Measurements from ENCODE around the gene KLHL29. TPM values are rescaled to one million over a fixed set of nuclear protein-coding genes. Genes with fewer than 3 reads are reported as not detected.

Gene KLHL29
- polyA plus RNA-seq, 3 donors, result 8.5 to 10.0 (median 8.8) TPM

DNA sequence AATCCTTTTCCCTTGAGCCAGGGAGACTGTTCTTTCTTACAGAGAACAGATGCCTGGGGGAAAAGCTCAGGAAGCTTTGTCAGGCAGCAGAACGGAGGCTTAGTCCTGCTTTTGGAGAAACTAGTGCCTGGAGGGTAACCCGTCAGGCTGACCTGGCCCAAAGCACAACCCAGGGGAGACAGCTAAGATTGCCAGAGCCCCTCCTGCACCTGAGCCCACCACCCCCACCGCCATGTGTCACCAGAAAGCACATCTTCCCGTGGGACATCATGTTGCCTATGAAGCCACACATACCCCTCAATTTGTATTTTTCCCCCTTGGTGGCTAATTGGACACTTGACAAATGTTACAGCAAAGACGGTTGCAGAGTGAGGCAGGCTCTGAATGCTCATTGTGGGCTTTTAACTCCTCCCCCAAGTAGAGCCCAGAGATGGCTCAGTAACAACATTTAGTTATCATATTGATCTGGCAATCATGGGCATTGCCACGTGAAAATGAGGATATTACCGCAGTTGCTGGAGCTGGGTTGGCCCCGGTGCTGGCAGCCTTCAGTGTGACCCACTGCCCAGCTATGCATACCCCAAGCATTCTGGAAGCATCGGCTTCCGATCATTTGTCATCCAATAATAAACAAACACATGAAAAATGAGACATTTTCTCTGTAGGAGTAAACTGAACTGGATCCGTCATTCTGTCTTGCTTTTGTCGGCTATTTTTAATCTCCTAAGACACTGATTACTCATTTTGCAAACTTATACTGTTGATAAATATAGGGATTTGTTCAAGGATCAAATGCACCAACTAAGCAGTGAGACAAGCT is 312.5 kb downstream of the KLHL29 start:
- no peak for DNase-seq (ENCODE audit: low read depth in 3 of 3, low spot score in 2 of 3)

DNA sequence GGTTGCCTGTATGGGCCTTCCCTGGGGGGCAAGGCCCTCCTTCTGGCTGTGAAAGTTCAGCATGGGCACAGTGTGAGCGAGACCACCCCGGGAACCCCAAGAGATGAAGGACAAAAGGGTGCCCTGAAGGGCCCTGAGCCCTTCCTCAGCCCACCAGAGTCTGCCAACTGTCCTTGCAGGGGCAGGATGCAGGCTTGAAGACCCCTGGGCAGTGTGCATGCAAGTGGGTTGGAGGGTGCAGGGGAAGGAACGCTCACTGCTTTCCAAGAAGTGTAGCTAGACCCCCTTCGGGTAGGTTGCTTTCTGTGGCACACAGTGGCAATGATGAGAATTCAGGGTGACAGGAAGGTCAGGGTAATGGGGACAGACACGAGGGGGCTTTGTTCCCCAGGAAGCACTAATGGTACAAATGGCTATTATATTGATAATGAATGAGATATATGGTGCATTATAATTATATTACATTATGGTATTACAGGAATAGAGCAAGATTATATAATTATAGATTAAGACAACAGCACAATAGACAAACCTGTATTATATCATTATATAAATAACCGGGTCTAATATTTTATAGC is 313.2 kb downstream of the KLHL29 start:
- no peak for DNase-seq (ENCODE audit: low read depth in 3 of 3, low spot score in 2 of 3)

DNA sequence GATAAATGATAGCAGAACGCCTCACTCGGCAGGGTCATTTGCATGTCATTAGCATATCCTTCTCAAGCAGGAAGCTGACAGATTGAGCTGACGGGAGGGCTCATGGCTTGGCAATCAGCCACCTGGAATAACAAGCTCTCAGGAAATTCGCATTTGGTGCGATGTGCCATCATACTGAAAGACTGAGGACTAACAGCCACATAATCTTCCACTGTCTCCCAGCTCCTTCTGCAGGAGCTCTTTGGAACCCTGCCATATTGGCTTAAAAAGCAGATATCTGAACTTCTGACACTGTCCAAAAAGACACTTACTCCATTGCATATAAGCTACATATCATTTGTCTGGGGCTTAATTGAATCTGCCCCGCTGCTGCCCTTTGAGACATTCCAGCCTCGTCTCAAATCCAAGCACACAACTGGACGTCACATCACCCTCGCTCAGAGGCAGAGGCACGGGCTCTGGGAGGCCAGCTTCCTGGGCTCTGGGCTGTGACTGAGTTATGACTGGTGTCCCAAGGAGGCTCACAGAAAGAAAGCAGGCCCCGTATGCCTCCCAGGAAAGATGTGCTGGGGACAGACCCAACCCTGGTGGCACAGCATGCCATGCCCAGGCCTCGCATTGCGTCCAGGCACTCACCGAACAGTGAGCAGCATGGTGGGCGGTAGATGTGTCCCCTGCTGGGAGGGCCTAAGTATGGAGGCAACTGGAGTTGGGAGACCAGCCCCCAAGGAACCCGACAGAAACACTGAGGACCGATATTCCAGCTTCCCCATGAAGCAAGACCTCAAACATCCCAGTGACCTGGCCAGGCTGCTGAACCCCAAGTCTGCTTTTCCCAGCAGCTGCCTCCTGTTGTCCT is 314.0 kb downstream of the KLHL29 start:
- DNase-seq (ENCODE audit: low read depth in 3 of 3, low spot score in 2 of 3), result no peak

DNA sequence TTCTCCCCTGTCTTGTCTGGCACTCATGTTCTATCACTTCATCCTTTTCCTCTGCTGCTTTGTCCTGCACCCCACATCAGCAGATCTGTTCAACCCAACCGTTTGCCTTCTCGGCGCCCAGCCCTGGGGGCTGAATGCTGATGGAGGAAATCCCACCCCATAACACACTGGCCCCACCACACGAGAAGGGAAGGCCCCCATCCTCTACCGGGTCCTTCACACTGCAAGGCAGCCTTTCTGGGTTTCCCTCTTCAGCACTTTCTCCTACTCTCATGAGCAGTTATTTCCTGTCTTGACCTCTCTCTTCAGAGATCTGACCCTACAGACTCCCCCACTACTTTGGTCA is 314.6 kb downstream of the KLHL29 start:
- no peak for DNase-seq (ENCODE audit: low read depth in 3 of 3, low spot score in 2 of 3)

DNA sequence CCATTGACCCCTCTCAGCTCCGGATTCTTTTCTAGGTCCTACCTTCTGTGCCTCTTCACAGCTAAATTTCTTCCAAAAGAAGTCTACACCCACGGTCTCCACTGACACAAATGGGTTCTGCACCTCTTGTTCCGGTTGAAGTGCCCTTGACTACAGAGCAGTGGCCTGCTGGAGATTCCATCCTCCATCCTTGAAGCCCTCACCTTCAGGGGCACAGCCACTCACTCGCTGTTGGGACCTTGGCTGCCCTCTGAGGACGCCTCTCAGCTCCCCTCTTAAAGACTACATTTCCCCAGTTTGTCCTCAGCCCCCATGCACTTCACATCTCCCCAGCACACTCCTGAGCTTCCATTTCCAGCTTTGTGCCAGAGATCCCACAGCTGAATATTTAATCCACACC is 315.6 kb downstream of the KLHL29 start:
- DNase-seq (ENCODE audit: low read depth in 3 of 3, low spot score in 2 of 3), result no peak

DNA sequence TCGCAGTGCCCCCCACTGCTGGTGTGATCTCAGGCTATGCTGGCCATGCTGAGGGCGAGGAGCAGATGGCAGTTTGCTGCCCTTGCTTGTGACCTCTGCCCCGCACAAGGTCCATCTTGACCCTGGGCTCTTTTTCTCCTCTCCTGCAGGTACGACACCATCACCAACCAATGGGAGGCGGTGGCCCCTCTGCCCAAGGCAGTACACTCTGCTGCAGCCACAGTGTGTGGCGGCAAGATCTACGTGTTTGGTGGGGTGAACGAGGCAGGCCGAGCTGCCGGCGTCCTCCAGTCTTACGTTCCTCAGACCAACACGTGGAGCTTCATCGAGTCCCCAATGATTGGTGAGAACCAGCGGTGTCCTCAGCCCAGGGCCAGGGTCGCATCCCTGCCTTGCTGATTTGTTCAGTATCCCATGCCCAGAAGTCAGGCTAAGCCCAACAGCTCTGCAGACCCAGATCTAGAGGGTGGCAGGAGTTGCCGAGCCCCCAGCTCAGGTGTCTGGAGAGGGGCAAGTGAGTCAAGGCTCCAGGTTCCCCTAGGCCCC is 318.1 kb downstream of the KLHL29 start:
- no peak for DNase-seq (ENCODE audit: low read depth in 3 of 3, low spot score in 2 of 3)

DNA sequence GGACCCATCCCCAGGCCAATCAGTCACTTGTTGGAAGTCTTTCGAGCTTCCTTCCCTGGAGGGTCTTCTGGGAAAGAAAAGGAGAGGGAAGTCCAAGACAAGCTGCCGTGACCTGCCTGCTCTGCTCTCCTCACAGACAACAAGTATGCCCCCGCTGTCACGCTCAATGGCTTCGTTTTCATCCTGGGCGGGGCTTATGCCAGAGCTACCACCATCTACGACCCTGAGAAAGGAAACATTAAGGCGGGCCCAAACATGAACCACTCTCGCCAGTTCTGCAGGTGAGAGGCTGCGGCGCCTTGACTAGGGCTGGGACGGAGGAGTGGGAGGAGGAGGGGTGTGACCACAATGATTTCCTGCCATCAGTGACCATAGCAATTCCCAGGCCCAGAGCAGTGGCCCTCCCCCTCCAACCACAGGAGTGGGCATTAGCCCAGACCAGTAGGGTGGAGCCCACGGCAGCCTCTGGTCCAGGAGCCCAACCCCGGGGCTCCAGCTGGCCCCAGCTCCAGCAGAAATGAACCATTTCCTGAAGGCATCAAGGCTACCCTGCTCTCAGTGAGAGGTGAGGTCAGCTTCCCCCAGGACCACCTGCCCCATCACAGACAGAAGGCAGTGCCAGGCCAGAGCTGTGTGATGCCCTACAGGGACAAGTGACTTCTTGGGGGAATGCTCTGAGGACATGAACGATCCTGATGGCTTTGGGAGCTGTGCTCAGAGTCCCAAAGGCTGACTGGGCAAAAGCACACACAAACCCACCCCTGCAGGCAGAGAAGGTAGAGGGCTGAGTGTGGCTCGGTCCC is 318.8 kb downstream of the KLHL29 start:
- DNase-seq (ENCODE audit: low read depth in 3 of 3, low spot score in 2 of 3), result no peak

DNA sequence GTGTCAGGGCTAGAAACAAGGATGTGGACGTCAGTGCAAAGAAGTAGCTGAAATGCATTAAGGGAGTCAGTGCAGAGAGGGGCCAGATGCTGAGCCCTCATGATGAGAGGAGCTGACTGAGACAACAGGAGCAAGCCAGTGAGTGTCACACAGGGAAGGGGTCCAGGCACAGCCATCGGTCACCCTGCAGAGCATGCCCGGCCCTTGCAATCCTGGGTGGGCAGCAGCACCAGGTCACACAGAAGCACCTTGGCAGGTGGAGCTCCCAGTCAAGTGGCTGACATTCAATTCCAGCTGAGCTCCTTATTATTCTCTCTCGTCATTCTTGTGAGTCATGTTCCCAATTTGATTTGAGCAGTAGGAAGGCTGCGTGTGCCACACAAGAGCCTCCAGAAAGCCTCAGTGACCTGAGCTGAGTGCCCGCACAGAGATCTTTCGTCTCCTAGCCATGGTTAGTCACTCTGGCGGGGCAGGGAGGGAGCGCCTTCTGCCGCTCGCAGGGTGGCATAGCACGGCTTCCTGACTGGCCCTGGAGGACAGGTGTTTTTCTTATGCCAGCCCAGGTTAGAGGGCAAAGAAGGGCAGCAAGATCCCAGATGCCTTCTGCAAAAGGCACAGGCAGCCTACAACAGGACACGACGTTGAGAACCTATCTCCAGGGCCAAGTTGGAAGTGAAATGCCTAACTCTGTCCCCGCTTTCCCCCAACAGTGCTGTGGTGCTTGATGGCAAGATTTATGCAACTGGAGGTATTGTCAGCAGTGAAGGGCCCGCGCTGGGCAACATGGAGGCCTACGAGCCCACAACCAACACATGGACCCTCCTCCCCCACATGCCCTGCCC is 321.0 kb downstream of the KLHL29 start:
- DNase-seq (ENCODE audit: low read depth in 3 of 3, low spot score in 2 of 3), result no peak

DNA sequence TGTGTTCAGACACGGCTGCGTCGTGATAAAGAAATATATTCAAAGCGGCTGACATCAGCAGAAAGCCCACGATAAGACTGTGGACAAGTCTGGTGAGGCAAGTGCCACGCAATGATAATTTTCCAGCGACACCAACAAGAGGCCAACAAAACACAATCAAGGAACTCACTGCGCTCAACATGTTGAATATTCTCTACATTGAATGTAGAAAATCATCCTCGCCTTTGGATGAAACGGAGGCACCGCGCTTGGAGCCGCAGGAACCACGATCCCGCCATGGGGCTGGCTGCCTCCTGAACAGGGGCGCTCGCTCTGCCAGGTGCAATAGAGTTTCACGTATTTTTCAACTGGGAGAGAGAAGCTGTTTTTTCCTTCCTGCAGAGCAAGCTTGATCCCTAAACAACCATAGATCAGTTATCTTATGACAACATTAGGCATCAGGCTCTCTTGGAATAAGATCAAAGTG is 321.7 kb downstream of the KLHL29 start:
- no peak for DNase-seq (ENCODE audit: low read depth in 3 of 3, low spot score in 2 of 3)

DNA sequence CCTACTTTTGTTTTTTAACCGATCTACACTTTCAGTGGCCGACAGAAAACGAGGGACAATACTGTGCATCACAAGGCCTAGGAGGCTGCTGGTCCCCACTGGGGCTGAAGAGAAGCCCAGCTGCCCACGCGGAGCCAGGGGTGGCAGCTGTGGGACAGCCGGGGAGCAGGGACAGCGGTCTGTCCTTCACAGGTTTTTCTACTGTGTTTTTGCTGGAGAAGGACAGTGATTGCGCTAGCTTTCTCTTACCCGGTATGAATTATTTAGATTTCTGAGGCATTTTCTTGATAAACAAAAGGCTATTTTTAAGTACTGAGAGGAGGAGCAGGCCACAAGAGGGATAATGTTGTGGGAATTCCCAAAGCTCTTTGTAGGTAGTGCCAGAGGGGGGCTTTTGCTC is 322.1 kb downstream of the KLHL29 start:
- no peak for DNase-seq (ENCODE audit: low read depth in 3 of 3, low spot score in 2 of 3)

DNA sequence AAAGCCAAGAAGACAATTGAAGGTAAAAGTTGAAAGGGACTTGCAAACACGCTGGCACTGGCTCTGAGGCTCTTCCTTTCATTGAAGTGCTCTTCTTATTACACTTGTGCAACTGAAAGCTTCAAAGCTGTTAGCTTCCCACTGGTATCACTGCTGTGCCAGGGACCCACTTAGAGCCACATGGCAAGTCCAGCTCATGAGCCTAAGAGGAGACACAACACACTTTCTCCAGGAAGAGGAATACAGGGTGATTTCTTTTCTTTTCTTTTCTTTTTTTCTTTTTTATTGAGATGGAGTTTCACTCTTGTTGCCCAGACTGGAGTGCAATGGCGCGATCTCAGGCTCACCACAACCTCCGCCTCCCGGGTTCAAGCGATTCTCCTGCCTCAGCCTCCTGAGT is 323.8 kb downstream of the KLHL29 start:
- DNase-seq (ENCODE audit: low read depth in 3 of 3, low spot score in 2 of 3), result no peak

DNA sequence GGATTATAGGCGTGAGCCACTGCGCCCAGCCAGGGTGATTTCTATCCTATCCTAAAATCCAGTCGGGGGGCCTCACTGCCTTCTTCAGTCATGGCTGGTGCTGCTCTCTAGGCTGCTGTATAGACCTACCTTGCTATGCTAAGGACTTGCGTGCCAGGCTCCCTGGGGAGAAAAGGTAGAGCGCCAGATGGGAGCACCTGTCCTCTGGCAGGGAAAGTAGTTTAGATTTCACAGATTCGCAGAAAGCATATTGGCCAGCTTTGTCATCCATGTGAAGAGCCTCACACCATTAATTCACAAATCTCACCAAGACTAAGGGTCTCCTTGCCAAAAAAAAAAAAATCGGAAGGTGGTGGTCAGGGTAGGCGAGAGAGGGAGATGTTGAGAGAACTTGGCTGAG is 324.3 kb downstream of the KLHL29 start:
- DNase-seq (ENCODE audit: low read depth in 3 of 3, low spot score in 2 of 3), result no peak

DNA sequence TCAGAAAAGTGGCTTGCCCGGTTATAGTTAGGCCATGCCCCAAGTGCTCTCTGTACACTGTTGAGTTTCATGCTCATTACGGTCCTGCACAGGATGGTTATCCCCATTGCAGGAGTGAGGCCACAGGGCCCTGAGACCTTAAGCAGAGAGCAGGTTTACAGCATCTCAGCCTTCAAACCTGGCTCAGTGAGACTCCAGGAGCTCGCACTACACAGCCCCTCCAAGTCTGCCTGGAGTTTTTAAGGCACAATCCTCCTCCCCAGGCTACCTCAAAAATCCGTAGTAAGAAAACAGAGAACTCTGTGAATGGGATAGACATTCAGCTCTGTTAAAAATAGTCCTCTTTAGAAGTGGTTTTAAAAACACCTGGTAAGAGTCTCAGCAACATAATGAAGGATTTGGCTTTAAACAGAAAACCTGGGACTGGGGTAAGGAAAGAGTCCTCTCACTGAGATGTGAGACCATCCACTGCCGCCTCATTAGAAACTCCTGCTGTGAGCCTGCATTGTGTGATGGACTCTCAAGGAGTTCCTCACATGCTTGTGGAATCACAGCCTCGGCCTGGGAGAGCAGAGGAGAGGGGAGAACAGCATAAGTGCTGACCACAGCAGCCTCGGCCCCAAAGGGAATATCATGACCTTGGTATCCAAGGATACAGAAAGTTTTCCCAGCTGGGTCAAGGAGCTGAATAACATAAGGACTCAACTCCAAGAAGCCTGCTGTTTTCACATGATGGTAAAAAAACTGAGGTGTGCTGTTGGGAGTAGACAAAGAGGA is 327.2 kb downstream of the KLHL29 start:
- no peak for DNase-seq (ENCODE audit: low read depth in 3 of 3, low spot score in 2 of 3)

DNA sequence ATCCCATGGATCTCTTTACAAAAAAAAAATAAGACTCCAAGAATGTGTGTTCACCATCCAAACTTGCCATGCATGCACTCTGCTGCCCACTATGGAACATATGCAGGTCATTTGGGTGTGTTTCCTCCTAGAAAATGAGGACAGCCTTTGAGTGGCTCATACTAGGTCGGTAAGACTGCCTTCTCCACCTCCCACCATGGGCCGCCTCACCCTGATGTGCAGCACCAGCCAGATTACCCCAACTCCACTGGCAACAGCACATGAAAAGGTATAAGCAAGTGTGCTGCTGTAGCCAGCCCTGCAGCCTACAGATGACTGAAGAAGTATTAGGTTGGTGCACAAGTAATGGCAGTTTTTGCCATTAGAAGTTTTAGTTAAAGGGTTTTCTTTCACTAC is 327.8 kb downstream of the KLHL29 start:
- no peak for DNase-seq (ENCODE audit: low read depth in 3 of 3, low spot score in 2 of 3)

DNA sequence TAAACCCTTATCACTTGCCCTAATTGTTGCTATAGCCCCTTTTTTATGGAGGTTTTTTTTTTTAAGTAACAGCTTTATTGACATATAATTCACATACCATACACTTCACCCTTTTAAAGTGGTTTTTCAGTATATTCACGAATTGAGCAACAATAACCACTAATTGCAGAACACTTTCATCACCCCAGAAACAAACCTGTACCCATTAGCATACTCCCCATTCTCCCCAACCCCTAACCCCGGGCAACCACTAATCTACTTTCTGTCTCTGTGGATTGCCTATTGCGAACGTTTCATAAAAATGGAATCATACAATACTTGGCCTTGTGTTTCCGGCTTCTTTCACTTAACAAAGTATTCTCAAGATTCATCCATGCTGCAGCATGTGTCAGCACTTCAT is 328.4 kb downstream of the KLHL29 start:
- DNase-seq (ENCODE audit: low read depth in 3 of 3, low spot score in 2 of 3), result no peak

DNA sequence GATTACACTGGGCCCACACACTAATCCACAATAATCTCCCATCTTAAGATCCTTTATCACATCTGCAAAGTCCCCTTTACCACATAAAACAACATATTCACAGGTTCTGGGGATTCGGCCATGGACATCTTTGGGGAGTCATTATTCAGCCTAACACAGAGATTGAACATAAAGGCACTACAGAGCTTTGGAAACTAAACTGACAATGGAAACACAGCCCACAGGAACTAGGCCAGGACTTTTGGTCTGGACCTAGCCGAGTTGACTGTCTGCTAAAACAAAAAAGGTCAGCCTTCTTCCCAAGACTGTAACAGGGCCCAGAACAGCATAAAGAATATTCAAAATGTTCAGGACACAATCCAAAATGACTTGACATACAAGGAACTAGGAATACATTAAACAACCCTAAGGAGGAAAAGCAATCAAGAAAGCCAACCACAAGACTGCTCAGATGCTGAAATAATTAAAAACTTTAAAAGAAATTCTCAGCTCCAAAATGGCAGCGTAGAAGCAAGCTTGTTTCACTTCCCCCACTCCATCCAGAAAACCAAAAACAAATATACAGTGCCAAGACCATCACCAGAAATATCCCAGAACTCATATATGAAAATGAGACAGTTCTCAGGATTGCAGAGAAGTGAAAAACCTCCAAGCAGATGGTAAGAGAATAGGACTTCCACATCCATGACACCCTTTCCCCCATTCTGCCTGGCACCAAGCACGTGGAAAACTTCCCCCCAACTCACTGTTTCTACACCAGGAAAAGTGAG is 334.1 kb downstream of the KLHL29 start:
- no peak for DNase-seq (ENCODE audit: low read depth in 3 of 3, low spot score in 2 of 3)

DNA sequence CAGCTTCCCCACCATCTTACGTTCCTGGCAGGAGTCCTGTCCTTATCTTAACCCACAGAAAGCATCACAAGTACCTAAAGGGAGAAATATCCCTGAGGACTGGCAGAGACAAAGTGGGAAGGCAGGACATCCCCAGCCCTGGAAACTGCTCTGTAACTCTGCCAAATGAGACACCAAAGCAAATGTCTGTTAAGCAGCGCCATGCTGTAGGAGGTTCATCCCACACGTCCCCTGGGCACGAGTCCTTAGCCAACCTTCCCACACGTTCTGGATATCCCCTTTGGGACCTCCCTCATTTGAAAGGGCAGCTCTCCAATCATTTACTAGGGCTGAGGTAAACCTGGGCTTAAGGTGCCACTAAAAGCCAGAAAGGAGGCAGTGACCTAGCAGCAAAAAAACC is 334.7 kb downstream of the KLHL29 start:
- no peak for DNase-seq (ENCODE audit: low read depth in 3 of 3, low spot score in 2 of 3)

Measured in right renal cortex interstitium (tissue), 3 donors.